Kidney (tissue), 14 donors: ENCODE results near the gene STRN3. TPM values are rescaled to one million over a fixed set of nuclear protein-coding genes. Genes with fewer than 3 reads are reported as not detected.

Source experiments
- DNase-seq, 5 donors: peaks; one replicate each; pipeline ENCODE4 v3.0.0-alpha.2; 2013 to 2020
- FAIRE-seq: peaks from 2 replicates; lab custom pipeline; 2012; peaks lifted over from hg19 to GRCh38; lab: Jason Lieb, UNC
- H3K27ac ChIP-seq, 2 donors: one replicate each; pipeline ENCODE4 v1.7.0; 2013; ENCODE audit warnings: low read depth in 2 of 2, low read length in 2 of 2, inconsistent platforms in 1 of 2
- H3K27me3 ChIP-seq: one replicate; pipeline ENCODE4 v1.7.1; 2013; ENCODE audit warnings: low read length, inconsistent platforms; ENCODE audit not compliant: control insufficient read depth, insufficient read depth
- H3K36me3 ChIP-seq, 3 donors: one replicate each; pipeline versions ENCODE4 v1.7.0 to v1.7.1; 2013; ENCODE audit warnings: low read length in 3 of 3, control low read depth in 1 of 3, inconsistent platforms in 1 of 3; ENCODE audit not compliant: insufficient read depth in 3 of 3, control insufficient read depth in 2 of 3
- H3K4me1 ChIP-seq, 3 donors: one replicate each; pipeline versions ENCODE4 v1.7.0 to v1.7.1; 2013; ENCODE audit warnings: low read length in 3 of 3, inconsistent platforms in 1 of 3, low read depth in 1 of 3; ENCODE audit not compliant: control insufficient read depth in 2 of 3, insufficient read depth in 2 of 3
- H3K4me3 ChIP-seq, 3 donors: one replicate each; pipeline versions ENCODE4 v1.7.0 to v1.8.1; 2013; ENCODE audit warnings: low read length in 3 of 3, control low read depth in 1 of 3, inconsistent platforms in 1 of 3
- H3K9ac ChIP-seq, 3 donors: one replicate each; pipeline versions ENCODE4 v1.7.0 to v1.7.1; 2013; ENCODE audit warnings: low read length in 3 of 3, control low read depth in 1 of 3, inconsistent platforms in 1 of 3
- H3K9me3 ChIP-seq, 3 donors: one replicate each; pipeline versions ENCODE4 v1.7.0 to v1.7.1; 2013; ENCODE audit warnings: low read length in 3 of 3, control low read depth in 1 of 3, inconsistent platforms in 1 of 3; ENCODE audit not compliant: control insufficient read depth in 2 of 3, insufficient read depth in 1 of 3
- CTCF ChIP-seq: IDR thresholded peaks from 3 replicates; pipeline ENCODE4 v1.5.1; 2012; ENCODE audit warnings: mild to moderate bottlenecking, moderate library complexity, borderline replicate concordance; ENCODE audit not compliant: insufficient read depth; ENCODE audit errors: extremely low read depth
- intact Hi-C: fragments of 100-400 bp; cut with DNase I; formaldehyde crosslinking; loops from one replicate; pipeline ENCODE4 v1.11.1; 2022
- polyA plus RNA-seq: library from polyadenylated mRNA; stranded (reverse); fragments of 350-450 nt; fragmentation: Illumina TruSeq; extraction: RNeasy Lipid Tissue Mini Kit (QIAGEN cat#74804); gene quantifications from one replicate; pipeline ENCODE4 v1.2.3, GENCODE V29; 2014; ENCODE audit warnings: low read depth, low replicate concordance; ENCODE audit not compliant: insufficient read depth
- total RNA-seq: library from RNA; stranded (reverse); fragmentation: NEBNext Ultra II Directional; extraction: Animal tissue kit (Norgen Biotek cat#: 25700); gene quantifications from one replicate; pipeline ENCODE4 v1.2.1, GENCODE V29; 2021
- donor health status: control.
- donor health status: control.
- donor health status: control.
- donor health status: control.
- donor health status: control.
- donor health status: DM: yes; HTN: yes; CAD: no.
- donor health status: Normal renal cell carcinoma (clear cell type).

The STRN3 gene
- total and polyA plus RNA-seq, 2 donors from 2014 or later: 10.6 to 52.9 TPM

GRCh38 chr14:30921788-30922187 is 104.4 kb downstream of the STRN3 start:
- H3K27ac ChIP-seq: no peak overlapping the region
- no peak for TF ChIP-seq CTCF
- H3K4me1 ChIP-seq: no peaks in the 10 kb centered on the region
- no peak overlapping the region for H3K9ac ChIP-seq
- no peak for DNase-seq
- H3K9me3 ChIP-seq: no peaks in the 10 kb centered on the region
- intact Hi-C loops: no loop called here
- H3K27me3 ChIP-seq: no peaks in the 10 kb centered on the region
- peaks cover 0 to 2% (median 2%) of the 10 kb centered on the region in 3 donors for H3K36me3 ChIP-seq
- no peak for FAIRE-seq
- no peak overlapping the region for H3K4me3 ChIP-seq

GRCh38 chr14:30921305-30921704 is 104.9 kb downstream of the STRN3 start:
- peaks cover 0 to 2% (median 2%) of the 10 kb centered on the region in 3 donors for H3K36me3 ChIP-seq
- H3K9me3 ChIP-seq: no peaks in the 10 kb centered on the region
- DNase-seq (no peak), FAIRE-seq (no peak)
- no peak overlapping the region for H3K27ac ChIP-seq
- no peaks in the 10 kb centered on the region for H3K27me3 ChIP-seq
- no peaks in the 10 kb centered on the region for H3K4me1 ChIP-seq
- no peak overlapping the region for H3K9ac ChIP-seq
- H3K4me3 ChIP-seq: no peak overlapping the region
- intact Hi-C loops: no loop called here
- no peak for TF ChIP-seq CTCF

GRCh38 chr14:30915596-30915995 is 110.6 kb downstream of the STRN3 start:
- peak; percentile 21 for FAIRE-seq
- TF ChIP-seq CTCF: no peak
- no peak overlapping the region for H3K9ac ChIP-seq
- no peak overlapping the region for H3K27ac ChIP-seq
- no peaks in the 10 kb centered on the region for H3K4me1 ChIP-seq
- H3K27me3 ChIP-seq: no peaks in the 10 kb centered on the region
- peaks cover 5 to 13% (median 6%) of the 10 kb centered on the region in 3 donors for H3K36me3 ChIP-seq
- intact Hi-C loops: no loop called here
- no peak overlapping the region for H3K4me3 ChIP-seq
- H3K9me3 ChIP-seq: no peaks in the 10 kb centered on the region
- DNase-seq: no peak

GRCh38 chr14:30914812-30915211 is 111.4 kb downstream of the STRN3 start:
- Histone ChIP-seq H3K9ac (no peak overlapping the region), H3K36me3 (peaks cover 5 to 19% (median 6%) of the 10 kb centered on the region in 3 donors), H3K9me3 (no peaks in the 10 kb centered on the region), H3K27ac (no peak overlapping the region), H3K4me1 (no peaks in the 10 kb centered on the region), H3K27me3 (no peaks in the 10 kb centered on the region), H3K4me3 (no peak overlapping the region)
- FAIRE-seq: peak; percentile 37
- intact Hi-C loops: no loop called here
- no peak for DNase-seq
- no peak for TF ChIP-seq CTCF
